GM18867 (cell line): ENCODE data around the gene BRCC3.
"Not testable (repeated sequence)": the region's sequence is repeated elsewhere in the genome, so short reads cannot be mapped to it uniquely, and the experiment has no call there.

Experiments
- ATAC-seq: cut with Tn5 transposase; IDR thresholded peaks from one replicate; pipeline ENCODE4 v1.9.1; 2021; ENCODE audit warnings: mild to moderate bottlenecking, moderate library complexity; ENCODE audit not compliant: unreplicated experiment

The BRCC3 gene

DNA sequence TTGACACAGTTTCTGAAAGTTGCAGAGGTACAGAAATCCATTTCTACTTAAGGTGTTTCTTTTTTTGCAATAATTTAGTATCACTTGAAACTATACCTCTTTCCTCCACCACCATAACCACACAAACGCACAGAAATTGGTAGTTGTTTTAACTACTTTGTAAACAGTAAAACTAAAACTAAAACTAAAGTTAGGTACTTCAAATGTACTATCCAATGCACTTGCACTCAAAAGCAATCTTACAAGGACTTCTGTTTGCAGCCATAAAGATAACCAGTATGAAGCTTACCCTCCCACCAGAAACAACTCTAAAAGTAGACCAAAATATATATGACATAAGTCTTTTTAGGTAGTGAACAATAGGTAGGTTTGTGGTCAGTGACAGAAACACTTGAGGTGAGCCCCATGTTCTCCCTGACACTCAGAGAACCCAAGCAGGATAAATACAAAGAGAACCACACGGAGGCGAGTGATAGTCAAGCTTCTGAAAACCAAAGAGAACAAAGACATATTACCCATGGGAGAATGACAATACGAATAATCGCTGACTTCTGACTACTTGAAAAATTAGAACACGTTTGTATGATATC lies 72.7 kb downstream of the BRCC3 start:
- ATAC-seq, result peak; percentile 48

DNA sequence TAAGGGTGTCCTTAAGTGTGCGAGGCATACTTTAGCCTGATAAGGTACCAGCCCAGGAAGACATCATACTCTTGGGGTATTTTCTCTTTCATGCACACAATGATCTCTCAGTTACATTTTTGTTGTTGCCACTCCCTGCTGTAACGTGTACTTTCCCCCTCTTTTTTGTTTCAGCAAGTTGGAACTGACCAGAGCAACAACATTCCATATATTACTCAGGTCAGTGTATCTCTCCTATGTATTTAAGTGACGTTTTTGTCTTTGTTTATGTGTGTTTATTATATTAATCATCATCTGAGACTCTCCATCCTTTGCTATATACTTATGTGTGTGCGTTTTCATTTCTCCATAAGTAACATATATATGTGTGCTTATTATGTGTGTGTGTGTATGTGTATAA lies 73.6 kb downstream of the BRCC3 start:
- ATAC-seq, result no peak

DNA sequence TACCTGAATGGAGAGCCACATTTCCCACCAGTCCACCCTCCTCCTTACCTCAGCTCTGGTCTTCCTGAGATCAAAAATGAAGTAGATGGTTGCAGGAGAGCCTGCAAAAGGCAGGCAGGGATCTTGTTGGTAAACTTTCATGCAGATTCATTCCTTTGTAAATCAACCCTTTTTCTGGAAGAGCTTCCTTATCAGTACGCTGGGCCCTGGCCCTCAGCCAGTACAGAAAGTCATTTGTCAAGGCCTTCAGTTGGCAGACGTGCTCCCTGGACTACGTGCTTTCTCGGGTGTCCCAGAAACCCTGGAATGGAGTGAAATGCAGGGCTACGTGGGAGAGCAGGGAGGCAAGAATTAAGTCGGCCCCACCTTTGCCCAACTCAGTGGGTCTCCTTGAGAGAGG lies 76.3 kb downstream of the BRCC3 start:
- ATAC-seq, result not testable (repeated sequence)

DNA sequence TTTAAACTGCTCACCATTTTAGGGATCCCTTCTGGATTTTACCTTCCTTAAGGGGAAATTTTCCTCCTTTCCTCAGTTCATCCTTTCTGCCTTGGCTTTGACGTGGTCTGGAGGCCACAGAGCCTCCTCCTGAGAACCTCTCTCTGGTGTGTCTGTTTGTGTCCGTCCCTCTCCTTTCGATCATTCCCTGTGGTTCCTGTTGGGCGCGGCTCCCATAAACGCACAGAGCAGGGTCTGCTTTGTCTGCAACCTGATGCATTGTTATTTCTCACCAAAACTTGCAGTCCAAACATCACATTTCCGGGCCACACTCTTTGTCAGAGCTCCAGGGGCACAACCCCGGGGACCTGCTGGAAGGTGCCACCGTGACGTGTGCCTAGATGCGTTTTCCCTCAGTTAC lies 76.9 kb downstream of the BRCC3 start:
- not testable (repeated sequence) for ATAC-seq

DNA sequence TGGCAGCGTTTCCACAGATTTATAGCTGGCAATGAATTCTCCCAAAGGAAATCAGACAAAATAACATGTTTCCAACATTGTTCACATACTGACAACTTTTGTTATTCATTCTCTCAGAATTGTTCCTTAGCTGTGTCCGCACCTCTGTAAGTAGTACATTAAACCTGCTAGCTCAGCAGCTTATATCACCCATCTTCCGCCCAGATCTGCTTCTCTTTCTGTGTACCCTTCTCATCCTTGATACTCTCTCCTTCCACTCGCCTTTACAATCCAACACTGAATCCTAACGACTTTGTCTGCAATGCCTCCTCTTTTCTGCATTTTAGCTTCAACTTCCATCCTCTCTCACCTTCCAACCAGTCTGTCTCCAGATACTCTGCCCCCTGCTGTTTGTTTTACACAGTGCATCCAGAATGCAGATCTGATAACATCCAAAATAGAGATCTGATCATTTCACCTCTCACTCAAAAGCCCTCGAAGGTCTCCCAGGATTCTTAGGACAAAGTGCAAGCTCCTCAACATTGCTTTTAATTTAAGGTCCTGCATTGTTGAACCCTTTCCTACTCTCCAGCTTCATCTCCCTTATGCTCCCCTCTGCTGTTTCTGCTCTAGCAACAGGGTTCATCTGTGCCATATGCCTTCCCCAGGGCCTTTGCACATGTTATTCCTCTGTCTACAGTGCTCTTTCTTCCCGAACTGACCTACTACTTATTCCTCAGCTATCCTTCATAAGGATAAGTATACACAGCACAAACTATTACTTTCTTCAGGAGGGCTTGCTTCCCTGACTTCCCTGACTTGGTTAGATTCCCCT lies 77.6 kb downstream of the BRCC3 start:
- no peak for ATAC-seq

DNA sequence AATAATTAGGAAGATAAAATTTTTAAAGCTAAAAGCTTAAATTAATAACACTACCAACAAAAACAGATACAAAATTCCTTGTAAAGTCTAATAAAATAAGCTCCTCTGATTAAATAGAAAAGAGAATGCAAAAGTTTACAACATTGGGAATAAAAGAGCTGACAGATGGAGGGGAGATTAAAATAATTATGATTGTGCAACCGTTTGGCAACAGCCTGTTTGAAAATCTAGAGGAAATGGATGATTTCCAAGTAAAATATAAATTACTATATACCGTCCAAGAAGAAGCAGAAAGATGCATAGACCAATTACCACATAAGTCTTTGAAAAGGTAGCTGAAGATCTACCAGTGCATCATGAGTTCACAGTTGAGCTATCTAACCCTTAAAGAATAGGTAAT lies 98.6 kb downstream of the BRCC3 start:
- ATAC-seq, result no peak
